Right kidney (tissue), 1 donor: ENCODE data around the gene HAPLN2.
"Not testable (repeated sequence)": the region's sequence is repeated elsewhere in the genome, so short reads cannot be mapped to it uniquely, and the experiment has no call there.

ENCODE experiments used
- DNase-seq: peaks from one replicate; pipeline ENCODE4 v3.0.0-alpha.2; 2016

Gene HAPLN2

GRCh38 chr1:156623946-156624813 is 5.0 kb downstream of the HAPLN2 start:
- peak; percentile 77 for DNase-seq

GRCh38 chr1:156624814-156625435 is 5.7 kb downstream of the HAPLN2 start:
- DNase-seq, result peak; percentile 55

DNA sequence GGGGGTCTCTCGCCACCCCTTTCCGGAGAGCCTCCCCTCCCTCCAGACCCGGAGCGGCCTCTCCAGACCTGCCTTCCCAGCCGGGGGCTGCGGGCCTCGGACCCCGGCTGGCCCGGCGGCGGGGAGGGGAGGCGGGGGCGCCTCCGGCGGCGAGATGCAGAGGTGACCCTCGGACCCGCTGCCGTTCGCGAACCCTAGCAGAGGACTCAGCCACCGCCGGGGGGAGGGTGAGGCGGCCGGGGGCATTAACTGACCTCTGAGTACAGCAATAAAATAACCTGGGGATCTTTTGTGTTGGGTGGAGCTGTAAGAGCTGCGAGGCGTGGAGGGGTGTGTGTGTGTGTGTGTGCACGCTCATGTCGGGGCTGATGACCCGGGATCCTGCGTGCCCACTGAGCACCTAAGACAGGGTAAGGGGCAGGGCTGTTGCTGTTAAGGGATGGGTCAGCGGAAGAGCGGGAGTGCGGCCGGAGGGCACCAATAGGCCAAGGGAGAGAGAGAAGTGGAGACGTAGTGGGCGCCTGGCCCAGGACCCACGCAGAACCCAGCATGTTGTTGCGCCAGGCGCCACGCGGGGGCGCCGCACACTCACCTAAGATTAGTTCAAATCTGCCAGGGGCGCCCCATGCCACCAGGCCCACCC is 6.3 kb downstream of the HAPLN2 start:
- peak; percentile 71 for DNase-seq

GRCh38 chr1:156626079-156626438 is 6.8 kb downstream of the HAPLN2 start:
- no peak for DNase-seq

GRCh38 chr1:156627313-156627880 is 8.2 kb downstream of the HAPLN2 start:
- no peak for DNase-seq

GRCh38 chr1:156629823-156630449 is 10.7 kb downstream of the HAPLN2 start:
- DNase-seq, result no peak

DNA sequence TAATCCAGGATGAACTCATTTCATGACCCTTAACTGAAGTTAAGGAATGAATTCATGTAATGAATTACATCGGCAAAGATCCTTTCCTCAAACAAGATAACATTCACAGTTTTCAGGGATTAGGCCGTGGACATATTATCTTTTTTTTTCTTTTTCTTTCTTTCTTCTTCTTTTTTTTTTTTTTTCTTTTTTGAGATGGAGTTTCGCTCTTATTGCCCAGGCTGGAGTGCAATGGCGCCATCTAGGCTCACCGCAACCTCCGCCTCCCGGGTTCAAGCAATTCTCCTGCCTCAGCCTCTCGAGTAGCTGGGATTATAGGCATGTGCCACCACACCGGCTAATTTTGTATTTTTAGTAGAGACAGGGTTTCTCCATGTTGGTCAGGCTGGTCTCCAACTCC is 11.9 kb downstream of the HAPLN2 start:
- not testable (repeated sequence) for DNase-seq

DNA sequence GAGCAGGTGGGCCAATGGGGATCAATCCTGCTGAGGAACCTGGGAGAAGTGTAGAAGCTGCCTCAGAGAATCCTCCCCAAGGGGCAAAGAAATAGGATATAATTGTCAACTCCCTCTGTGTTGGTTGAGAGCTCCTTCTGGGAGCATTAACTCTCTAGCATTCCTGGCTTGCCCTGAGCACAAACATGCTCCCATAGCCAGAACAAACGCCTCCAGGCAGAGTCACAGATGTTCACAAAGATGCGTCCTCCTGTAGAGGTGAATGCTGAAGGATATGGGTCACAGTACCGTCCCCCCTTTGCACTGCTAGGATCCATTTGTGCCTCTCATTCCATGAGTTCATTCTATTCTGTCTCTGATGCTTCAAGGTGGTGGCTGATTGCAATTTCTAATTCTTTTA is 13.1 kb downstream of the HAPLN2 start:
- no peak for DNase-seq

GRCh38 chr1:156638189-156638985 is 19.2 kb downstream of the HAPLN2 start:
- DNase-seq, result no peak

- no peak for DNase-seq
These were observed 20.4 kb downstream of the HAPLN2 start for GRCh38 chr1:156639601-156640101.

- DNase-seq, result no peak
These were observed 21.9 kb downstream of the HAPLN2 start for GRCh38 chr1:156640842-156641706.

DNA sequence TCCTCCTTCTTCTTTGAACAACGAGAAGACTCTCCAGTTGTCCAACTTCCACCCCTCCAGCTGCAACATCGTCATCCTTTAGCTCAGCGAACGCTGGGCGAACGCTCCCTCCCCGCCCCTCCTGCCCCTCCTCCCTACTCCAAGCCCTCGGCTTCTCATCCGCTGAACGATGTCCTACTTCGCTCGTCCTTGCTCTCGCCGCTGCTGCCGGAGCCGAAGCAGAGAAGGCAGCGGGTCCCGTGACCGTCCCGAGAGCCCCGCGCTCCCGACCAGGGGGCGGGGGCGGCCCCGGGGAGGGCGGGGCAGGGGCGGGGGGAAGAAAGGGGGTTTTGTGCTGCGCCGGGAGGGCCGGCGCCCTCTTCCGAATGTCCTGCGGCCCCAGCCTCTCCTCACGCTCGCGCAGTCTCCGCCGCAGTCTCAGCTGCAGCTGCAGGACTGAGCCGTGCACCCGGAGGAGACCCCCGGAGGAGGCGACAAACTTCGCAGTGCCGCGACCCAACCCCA is 22.6 kb downstream of the HAPLN2 start, which contains the start of gene BCAN:
BCAN (plus strand) TSS at position 357 of the 504 bp plus-strand sequence. CDS start 3,938 bp downstream, outside the sequence.
- DNase-seq, result no peak

DNA sequence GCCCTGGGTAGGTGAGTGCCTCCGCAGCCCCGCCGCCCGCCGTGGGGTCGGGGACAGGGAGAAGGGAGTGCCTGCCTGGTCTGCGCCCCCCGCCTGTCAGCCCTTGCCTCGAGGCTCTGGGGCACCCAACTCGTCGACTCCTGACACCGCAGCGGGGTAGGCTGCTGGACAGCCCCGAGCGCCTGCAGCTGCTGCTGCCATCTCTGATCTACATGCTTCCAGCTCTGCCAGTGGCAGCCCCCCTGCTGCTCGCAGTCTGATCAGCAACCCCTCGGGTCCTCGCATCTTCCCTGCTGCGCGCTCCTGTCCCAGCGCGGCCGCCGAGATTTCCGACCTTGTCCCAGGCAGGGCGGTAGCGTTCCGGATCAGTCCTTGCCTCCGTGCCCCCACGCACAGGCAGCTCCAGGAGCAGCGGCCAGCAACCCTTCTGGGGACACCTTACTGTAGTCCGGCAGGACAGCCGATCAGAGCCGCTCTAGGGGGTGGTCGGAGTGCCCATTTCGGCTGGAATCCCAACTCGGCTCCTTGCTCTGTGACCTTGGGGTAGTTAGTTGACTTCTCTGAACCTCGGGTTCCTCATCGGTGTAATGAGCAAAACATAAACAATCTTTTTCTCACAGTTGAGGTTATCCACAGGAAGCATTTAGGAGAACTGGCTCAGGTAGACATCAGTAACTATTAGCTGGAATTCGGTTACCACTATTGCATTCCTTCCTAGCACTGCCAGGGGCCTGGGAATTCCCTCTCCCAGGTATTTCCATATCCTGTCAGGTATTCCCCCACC is 23.2 kb downstream of the HAPLN2 start:
- peak; percentile 54 for DNase-seq

DNA sequence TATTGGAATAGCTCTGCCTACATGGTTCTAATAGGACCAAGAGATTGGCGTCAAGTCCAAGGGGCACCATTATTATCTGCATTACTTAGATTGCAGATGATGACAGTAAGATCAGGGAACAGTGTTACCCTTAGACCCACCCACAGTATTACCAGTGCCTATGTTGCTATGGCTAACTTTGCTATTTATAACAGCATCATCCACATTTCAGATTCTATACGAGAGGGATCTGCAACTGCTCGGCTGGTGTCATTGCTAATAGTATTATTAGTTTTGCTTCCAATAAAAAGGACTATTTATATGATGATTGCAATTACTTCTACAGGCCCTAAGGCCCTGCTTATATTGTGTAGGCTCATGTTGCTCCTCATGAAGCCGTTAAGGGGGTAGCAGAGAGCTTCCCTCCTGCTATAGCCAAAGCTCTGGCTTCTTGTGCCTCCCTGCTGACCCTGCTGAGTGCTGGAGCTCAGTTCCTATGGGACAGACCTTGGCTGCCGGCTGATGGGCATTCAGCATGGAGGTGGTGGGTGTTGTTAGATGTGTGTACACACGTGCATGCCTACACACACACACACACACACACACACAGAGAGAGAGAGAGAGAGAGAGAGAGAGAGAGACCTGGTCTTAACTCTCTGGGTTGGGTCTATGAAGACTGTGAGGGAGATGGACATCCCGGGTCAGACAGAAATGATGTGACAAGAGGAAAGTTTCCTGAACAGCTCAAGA is 24.0 kb downstream of the HAPLN2 start:
- DNase-seq, result no peak

DNA sequence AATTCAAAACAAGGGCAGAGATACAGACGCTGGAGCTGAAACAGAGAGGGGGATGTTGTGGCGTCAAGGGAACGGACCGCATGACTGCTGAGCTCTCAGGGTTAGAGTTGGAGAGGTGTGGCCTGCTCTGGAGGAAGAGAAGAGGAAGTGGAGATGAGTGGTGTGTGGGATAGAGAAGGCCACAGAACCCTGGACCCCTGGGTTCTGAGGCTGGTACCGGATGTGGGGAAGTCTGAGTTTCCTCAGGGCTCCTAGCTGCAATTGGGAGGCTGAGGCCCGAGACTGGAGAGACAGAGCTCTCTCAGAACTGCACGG is 24.5 kb downstream of the HAPLN2 start:
- no peak for DNase-seq

- DNase-seq, result no peak
These were observed 24.9 kb downstream of the HAPLN2 start for GRCh38 chr1:156644146-156644545.

GRCh38 chr1:156644640-156645039 is 25.4 kb downstream of the HAPLN2 start:
- no peak for DNase-seq

GRCh38 chr1:156645056-156645455 is 25.8 kb downstream of the HAPLN2 start:
- DNase-seq, result no peak

GRCh38 chr1:156645666-156646065 is 26.5 kb downstream of the HAPLN2 start:
- no peak for DNase-seq
